ENCODE data around the gene SIAH2.

The SIAH2 gene

DNA sequence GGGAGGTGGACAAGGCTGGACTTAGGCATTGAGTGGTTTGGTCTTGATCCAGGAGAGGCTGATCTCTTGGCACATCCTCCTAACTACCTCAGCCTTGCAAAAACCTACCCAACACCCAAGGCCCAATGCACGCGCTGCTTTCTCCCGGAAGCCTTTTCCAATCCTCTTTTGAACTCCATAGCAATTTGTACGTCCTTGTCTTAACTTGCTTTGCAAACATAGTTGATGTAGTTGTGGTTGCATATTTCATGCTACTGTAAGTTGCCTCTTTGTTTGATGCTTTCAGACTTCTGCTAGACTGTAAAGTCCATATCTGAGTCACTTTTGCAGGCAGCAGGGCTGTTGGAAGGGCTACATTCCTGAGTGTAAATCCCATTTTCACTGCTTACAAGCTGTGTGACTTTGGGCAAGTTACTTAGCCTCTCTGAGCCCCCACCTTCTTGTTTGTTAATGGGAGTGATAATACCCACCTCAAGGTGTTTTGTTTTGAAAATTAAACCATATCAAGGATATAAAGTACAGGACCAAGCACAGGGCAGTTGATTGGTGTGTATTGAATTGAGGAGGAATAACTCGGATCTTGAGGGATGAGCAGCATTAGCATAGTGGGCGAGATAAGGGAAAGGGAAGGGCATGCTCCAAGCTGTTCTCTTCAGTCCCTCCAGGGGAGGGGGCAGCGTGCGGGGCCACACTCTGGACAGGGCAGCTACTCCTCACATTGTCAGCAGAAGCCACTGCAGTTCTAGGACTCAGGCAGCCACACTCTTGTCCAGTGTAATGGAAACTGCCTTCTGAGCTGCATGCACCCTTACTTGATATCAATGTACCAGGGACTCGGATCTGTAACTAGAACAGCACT is 28.8 kb downstream of the SIAH2 start:
- no peak for DNase-seq (ENCODE audit: low read depth in 3 of 3)

GRCh38 chr3:150733373-150733935 is 29.5 kb downstream of the SIAH2 start:
- DNase-seq (ENCODE audit: low read depth in 3 of 3), result no peak

- no peak for DNase-seq (ENCODE audit: low read depth in 3 of 3)
Measured at GRCh38 chr3:150729682-150730360, 33.1 kb downstream of the SIAH2 start.

DNA sequence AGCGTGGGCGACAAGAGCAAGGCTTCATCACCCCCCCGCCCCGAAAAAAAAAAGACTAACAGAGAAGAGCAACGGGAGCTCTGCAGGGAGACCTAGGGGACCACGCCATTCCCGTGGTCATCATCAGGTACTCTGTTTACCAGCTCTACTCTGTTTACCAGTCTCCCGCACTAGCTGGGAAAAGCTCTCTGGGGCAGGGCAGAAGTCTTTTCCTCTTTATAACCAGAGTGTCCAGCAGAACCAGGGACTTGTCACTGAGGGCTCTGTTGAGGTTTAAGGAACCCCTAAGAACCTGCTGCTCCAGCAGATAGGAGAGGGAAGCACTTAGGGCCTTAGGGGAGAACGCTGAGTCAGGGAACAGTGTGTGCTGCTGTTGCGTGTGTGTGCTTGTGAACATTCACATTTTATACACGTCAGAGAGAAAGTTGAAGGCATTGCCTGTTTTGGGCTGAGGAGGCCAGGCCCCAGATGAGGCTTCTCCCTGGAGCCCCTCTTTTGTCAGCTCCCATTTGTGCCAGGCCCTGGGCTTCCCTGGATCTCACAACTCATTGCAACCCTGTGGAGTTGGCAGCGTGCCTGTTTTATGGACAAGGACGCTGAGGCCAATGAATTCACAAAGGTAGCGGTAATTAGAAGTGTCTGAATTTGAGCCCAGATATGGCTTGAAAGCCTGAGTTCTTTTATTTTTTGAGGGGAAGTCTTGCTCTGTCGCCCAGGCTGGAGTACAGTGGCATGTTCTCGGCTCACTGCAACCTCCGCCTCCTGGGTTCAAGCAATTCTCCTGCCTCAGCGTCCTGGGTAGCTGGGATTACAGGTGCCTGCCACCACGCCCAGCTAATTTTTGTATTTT is 35.1 kb downstream of the SIAH2 start:
- no peak for DNase-seq (ENCODE audit: low read depth in 3 of 3)

DNA sequence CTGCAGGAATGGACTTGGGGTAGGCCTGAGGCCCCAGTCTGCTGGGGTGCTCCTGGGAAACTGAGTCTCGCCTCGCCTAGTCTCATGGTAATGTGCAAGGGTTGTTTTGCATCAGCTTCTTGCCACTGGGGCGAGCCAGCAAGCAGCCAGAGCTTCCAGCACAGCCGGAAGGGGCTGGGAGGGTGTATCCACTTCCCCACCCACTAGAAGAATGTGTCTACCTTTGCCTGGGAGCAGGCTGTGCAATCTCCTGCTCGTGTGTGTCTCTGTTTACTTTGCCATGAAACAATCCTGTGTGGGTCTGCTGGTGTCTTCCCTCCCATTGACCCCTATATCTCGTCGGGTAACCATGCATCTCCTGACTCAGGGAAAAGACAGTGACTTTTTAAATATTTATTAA is 37.4 kb downstream of the SIAH2 start:
- DNase-seq (ENCODE audit: low read depth in 3 of 3), result no peak

GRCh38 chr3:150723946-150724345 is 39.0 kb downstream of the SIAH2 start:
- no peak for DNase-seq (ENCODE audit: low read depth in 3 of 3)

- no peak for DNase-seq (ENCODE audit: low read depth in 3 of 3)
Measured at GRCh38 chr3:150722267-150722666, 40.7 kb downstream of the SIAH2 start.

GRCh38 chr3:150721285-150722130 is 41.5 kb downstream of the SIAH2 start:
- DNase-seq (ENCODE audit: low read depth in 3 of 3), result no peak

GRCh38 chr3:150720444-150720843 is 42.5 kb downstream of the SIAH2 start:
- no peak for DNase-seq (ENCODE audit: low read depth in 3 of 3)

- DNase-seq (ENCODE audit: low read depth in 3 of 3), result no peak
Measured at GRCh38 chr3:150710097-150710496, 52.9 kb downstream of the SIAH2 start.

DNA sequence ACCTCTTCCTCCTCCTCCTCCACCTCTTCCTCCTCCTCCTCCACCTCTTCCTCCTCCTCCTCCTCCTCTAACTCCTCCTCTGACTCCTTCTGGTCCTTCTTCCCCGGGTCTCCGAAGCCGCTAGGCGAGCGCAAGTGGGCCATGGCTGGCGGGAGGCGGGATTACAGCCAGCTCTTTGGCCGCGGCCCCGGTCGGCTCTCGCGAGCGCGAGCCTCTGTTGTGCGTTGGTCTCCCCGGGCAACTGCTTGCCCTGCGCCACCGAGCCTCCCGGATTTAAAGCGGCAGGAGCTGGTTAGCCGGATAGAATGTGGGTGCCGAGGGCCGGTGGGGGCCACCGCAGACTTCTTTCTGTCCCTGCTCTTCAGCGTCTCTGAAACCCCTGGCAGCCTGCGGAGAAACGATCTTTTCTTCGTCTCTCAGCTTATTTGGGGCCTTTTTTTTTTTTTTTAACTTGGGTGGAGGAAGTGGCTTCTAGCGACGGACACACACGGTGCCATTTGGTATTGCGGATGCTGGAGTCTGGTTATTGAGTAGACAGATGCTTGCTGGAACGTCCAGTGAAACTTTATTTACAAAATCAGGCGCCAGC is 59.1 kb downstream of the SIAH2 start, which contains the start of gene ERICH6:
Gene ERICH6, minus strand, starts transcription at position 165 of the 589 bp plus-strand sequence. Its CDS starts 22 bp downstream, at position 143.
- DNase-seq (ENCODE audit: low read depth in 3 of 3), result peak; percentile 38 to 53 (median 41)

DNA sequence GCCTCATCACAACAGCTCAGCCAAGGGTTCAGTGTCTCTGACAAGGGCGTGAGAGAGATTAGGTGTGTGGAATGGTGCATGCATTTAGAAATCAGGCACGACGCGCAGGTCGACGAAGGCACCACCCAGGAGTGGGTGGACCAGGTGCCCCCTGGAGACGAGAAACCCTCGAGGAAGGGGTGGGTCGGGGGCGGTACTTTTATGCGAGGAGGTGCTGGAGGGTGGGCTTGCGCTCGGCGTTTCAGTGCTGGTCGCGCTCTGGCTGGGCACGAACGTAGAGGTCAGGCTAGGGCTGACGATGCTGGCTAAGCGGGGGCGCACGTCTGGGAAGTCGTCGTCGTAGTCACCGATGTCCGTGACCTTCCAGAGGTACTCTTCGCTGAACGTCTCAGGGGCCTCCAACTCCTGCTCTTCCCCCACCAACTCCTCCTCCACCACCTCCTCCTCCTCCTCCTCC is 59.6 kb downstream of the SIAH2 start:
- DNase-seq (ENCODE audit: low read depth in 3 of 3), result peak in 2 of 3 experiments; percentile 14 to 26

- no peak for DNase-seq (ENCODE audit: low read depth in 3 of 3)
Measured at GRCh38 chr3:150699068-150699639, 63.8 kb downstream of the SIAH2 start.

- no peak for DNase-seq (ENCODE audit: low read depth in 3 of 3)
Measured at GRCh38 chr3:150697646-150698045, 65.3 kb downstream of the SIAH2 start.

- DNase-seq (ENCODE audit: low read depth in 3 of 3), result no peak
Measured at GRCh38 chr3:150691414-150692040, 71.4 kb downstream of the SIAH2 start.

All from stimulated activated CD4-positive, alpha-beta T cell treated with anti-CD3 and anti-CD28 coated beads, TNF-alpha, amount 100 ng/mL, for 4 hours (primary cell).